ENCODE measurements around the gene BRD3OS. TPM values are rescaled to one million over a fixed set of nuclear protein-coding genes. Genes with fewer than 3 reads are reported as not detected.
A peak's percentile ranks its signal among the peaks of the same experiment; 100 is the strongest.

The BRD3OS gene
- total RNA-seq, 1 donor from 2014 or later = 14.3 TPM

GRCh38 chr9:133994353-133995011 is 30.8 kb upstream of the BRD3OS start:
- H3K9me3 Mint-ChIP-seq = no peaks in the 10 kb centered on the region
- DNase-seq (ENCODE audit: low spot score in 2 of 2, unreplicated experiment in 2 of 2) = peak; percentile 69 to 94
- H3K27me3 Mint-ChIP-seq (ENCODE audit: low read depth) = peaks cover 10% of the 10 kb centered on the region
- H3K27ac Mint-ChIP-seq = peak overlapping the region; percentile 16
- H3K4me1 Mint-ChIP-seq = peaks cover 22% of the 10 kb centered on the region
- H3K4me3 Mint-ChIP-seq = peak overlapping the region; percentile 71
- TF ChIP-seq CTCF (IDR thresholded peaks at IDR 0.05; ENCODE audit: unreplicated experiment) = peak; percentile 97
- no peaks in the 10 kb centered on the region for H3K36me3 Mint-ChIP-seq

GRCh38 chr9:133995012-133995896 is 30.0 kb upstream of the BRD3OS start:
- TF ChIP-seq CTCF (IDR thresholded peaks at IDR 0.05; ENCODE audit: unreplicated experiment) = no peak
- Mint-ChIP-seq H3K9me3 (no peaks in the 10 kb centered on the region), H3K27ac (no peak overlapping the region), H3K27me3 (ENCODE audit: low read depth) (peaks cover 13% of the 10 kb centered on the region), H3K4me1 (peaks cover 15% of the 10 kb centered on the region), H3K4me3 (no peak overlapping the region), H3K36me3 (no peaks in the 10 kb centered on the region)
- no peak for DNase-seq (ENCODE audit: low spot score in 2 of 2, unreplicated experiment in 2 of 2)

DNA sequence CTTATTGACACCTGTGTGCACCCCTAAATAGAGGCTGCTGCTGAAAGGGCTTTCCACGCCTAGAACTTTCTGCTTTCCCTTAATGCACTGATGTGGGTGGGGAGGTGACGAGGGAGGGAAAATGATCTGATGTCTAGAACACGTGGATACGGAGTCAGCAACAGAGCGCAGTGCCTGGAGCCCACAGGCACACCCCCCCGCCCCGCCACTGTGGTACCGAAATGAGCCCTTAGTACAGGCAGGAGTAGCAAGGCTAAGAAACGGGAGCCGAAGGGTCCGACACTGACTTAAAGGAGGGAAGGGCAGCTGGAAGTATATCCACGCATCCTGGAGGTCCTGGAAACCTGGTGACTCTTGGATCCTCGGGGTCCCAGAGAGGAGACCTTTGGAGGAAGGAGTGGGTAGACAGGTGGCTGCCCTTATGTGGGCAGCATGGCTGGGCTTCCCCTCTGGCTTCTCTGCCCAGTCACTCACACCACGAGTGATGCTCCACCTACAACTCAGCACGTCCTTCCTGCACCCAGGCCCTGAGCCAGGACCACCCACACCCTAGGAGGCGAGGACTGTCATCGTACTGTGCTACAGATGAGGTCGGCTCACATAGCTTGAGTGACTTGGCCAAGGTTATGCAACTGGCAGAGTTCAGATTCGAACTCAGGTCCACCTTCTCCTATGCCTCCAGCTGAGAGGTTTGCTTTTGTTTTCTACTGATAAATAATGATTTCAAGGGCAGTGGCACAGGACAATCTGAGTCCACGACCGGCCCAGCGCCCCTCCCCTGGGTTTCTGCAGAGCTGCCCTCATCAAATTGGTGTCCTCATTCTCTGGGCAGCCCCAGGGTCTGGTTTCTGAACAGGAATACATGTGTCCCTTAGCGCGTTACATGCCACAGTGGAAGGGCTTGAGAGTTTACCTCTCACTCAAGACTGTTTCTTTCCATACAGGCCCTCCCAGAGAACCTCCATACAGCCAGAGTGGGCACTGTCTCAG is 28.5 kb upstream of the BRD3OS start:
- Mint-ChIP-seq H3K9me3 (no peaks in the 10 kb centered on the region), H3K27ac (no peak overlapping the region), H3K36me3 (no peaks in the 10 kb centered on the region), H3K4me1 (peaks cover 7% of the 10 kb centered on the region), H3K4me3 (no peak overlapping the region), H3K27me3 (ENCODE audit: low read depth) (peaks cover 16% of the 10 kb centered on the region)
- TF ChIP-seq CTCF (IDR thresholded peaks at IDR 0.05; ENCODE audit: unreplicated experiment) = no peak
- DNase-seq (ENCODE audit: low spot score in 2 of 2, unreplicated experiment in 2 of 2) = no peak

DNA sequence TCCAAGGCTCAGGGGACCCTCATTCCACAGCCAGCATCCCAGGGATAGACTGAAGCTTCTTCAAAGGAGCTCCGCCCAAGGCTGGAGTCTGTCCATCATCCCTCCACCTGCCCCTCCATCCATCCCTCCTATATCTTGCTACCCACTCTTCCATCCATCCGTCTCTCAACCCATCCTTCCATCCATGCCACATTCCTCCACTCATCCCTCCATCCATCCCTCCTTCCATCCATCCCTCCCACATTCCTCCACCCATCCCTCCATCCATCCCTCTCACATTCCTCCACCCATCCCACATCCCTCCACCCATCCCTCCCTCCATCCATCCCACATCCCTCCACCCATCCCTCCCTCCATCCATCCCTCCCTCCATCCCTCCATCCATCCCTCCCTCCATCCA is 27.7 kb upstream of the BRD3OS start:
- H3K36me3 Mint-ChIP-seq = no peaks in the 10 kb centered on the region
- peaks cover 7% of the 10 kb centered on the region for H3K4me1 Mint-ChIP-seq

More for the DNA sequence above, 27.7 kb upstream of the BRD3OS start:
- DNase-seq (ENCODE audit: low spot score in 2 of 2, unreplicated experiment in 2 of 2) = no peak
- H3K9me3 Mint-ChIP-seq = no peaks in the 10 kb centered on the region
- no peak overlapping the region for H3K4me3 Mint-ChIP-seq
- TF ChIP-seq CTCF (IDR thresholded peaks at IDR 0.05; ENCODE audit: unreplicated experiment) = no peak
- no peak overlapping the region for H3K27ac Mint-ChIP-seq
- peaks cover 20% of the 10 kb centered on the region for H3K27me3 Mint-ChIP-seq (ENCODE audit: low read depth)
